Memory B cell (primary cell): ENCODE data around the gene MORN5.
A peak's percentile ranks its signal among the peaks of the same experiment; 100 is the strongest.

Experiments
- ATAC-seq: fragments of 150-1000 bp; cut with Tn5 transposase; 2 replicates; pipeline ENCODE4 v1.10.0; 2021; ENCODE audit warnings: low read depth, mild to moderate bottlenecking, moderate library complexity
- DNase-seq, 2 donors: peaks; one replicate each; pipeline ENCODE4 v3.0.0; 2022; ENCODE audit warnings: low spot score in 2 of 2
- H3K27ac Mint-ChIP-seq: one replicate; pipeline ENCODE4 v1.8.0; 2022; ENCODE audit warnings: mild to moderate bottlenecking, moderate library complexity, mixed read lengths
- H3K27me3 Mint-ChIP-seq: one replicate; pipeline ENCODE4 v1.8.0; 2022; ENCODE audit warnings: mixed read lengths
- H3K36me3 Mint-ChIP-seq: one replicate; pipeline ENCODE4 v1.8.0; 2022; ENCODE audit warnings: mild to moderate bottlenecking, mixed read lengths
- H3K4me1 Mint-ChIP-seq: one replicate; pipeline ENCODE4 v1.8.0; 2022; ENCODE audit warnings: mixed read lengths
- H3K4me3 Mint-ChIP-seq: one replicate; pipeline ENCODE4 v1.8.0; 2022; ENCODE audit warnings: mild to moderate bottlenecking, moderate library complexity, mixed read lengths
- H3K9me3 Mint-ChIP-seq: one replicate; pipeline ENCODE4 v1.8.0; 2022; ENCODE audit warnings: mixed read lengths

The MORN5 gene

DNA sequence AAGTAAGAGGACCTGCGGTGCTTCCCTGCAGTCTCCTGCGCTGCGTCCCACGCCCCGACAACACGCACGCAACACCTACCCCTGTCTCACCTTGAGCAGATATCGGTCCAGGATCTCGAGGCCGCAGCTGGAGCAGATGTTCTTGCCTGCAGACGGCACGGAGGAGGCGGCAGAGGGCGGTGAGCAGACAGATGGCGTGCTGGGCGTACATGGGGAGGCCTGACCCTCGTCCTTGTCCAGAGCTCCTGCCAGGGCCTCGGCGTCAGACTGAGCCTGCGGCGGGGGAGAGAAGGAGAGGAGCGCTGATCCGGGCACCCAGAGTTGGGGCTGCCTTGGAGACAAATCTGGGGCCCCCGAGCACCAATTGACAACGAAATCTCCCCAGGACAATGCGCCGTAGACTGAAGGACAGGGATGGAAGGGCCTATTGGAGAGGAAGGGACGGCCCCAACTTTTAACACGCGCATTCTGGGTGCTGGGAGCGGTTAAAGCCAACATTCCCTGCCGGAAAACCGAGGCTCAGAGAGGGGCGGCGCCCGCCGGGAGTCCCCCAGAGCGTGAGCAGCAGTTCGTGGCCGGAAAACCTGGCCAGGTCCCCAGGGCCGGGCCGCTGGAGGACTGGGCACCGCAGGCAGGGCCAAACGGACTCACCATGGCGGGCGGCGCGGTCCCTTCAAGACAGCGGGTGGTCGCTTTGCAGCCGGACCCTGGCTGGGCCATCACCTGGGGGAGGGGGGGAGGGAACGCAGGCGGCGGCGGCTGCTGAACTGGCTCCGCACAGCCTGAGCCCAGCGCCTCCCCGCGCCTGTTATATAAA lies 67.3 kb downstream of the MORN5 start:
- no peak overlapping the region for H3K27ac Mint-ChIP-seq
- DNase-seq (no peak), ATAC-seq (no peak)
- H3K27me3 Mint-ChIP-seq: peaks cover 27% of the 10 kb centered on the region
- no peaks in the 10 kb centered on the region for H3K36me3 Mint-ChIP-seq
- H3K4me3 Mint-ChIP-seq: no peak overlapping the region
- peaks cover 3% of the 10 kb centered on the region for H3K4me1 Mint-ChIP-seq
- no peaks in the 10 kb centered on the region for H3K9me3 Mint-ChIP-seq

DNA sequence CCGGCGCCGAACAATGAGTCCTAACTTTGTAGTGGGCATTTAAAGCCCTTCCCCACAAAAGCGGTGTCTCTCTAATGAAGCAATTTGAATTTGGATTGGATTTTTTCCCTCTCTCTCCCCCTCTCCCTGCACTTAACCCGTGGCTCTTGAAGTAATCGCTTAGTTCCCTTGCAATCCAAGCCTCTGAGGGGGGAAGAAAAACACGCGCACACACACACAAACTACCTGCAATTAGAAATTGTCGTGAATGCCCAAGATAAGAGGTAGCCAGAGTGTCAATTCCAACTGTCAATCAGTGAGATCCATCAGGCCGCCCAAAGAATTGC lies 67.8 kb downstream of the MORN5 start:
- Mint-ChIP-seq H3K4me3 (peak overlapping the region; percentile 39), H3K9me3 (no peaks in the 10 kb centered on the region), H3K27ac (no peak overlapping the region), H3K27me3 (peaks cover 25% of the 10 kb centered on the region), H3K36me3 (no peaks in the 10 kb centered on the region), H3K4me1 (peaks cover 3% of the 10 kb centered on the region)
- no peak for DNase-seq
- no peak for ATAC-seq

DNA sequence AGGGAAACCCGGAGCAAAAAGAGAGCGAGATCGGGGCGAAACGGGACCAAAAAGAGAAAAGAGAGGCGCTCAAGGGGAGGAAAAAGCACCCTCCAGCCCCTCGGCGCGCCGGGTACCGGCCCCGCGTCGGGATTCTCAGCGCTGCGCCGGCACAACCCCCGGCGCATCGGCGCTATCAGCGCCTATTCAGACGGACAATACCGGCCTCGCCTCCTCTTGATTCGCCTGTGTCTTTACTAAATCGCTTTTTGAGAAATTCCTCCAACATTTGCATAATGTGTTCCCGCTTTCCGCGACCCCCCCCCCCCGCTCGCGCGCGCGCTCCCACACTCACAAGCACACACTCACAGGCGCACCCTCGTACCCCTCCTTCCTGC lies 68.5 kb downstream of the MORN5 start:
- Mint-ChIP-seq H3K27me3 (peaks cover 20% of the 10 kb centered on the region), H3K4me3 (peak overlapping the region; percentile 77), H3K4me1 (no peaks in the 10 kb centered on the region), H3K36me3 (no peaks in the 10 kb centered on the region), H3K9me3 (no peaks in the 10 kb centered on the region), H3K27ac (no peak overlapping the region)
- DNase-seq (no peak), ATAC-seq (peak; percentile 10)

DNA sequence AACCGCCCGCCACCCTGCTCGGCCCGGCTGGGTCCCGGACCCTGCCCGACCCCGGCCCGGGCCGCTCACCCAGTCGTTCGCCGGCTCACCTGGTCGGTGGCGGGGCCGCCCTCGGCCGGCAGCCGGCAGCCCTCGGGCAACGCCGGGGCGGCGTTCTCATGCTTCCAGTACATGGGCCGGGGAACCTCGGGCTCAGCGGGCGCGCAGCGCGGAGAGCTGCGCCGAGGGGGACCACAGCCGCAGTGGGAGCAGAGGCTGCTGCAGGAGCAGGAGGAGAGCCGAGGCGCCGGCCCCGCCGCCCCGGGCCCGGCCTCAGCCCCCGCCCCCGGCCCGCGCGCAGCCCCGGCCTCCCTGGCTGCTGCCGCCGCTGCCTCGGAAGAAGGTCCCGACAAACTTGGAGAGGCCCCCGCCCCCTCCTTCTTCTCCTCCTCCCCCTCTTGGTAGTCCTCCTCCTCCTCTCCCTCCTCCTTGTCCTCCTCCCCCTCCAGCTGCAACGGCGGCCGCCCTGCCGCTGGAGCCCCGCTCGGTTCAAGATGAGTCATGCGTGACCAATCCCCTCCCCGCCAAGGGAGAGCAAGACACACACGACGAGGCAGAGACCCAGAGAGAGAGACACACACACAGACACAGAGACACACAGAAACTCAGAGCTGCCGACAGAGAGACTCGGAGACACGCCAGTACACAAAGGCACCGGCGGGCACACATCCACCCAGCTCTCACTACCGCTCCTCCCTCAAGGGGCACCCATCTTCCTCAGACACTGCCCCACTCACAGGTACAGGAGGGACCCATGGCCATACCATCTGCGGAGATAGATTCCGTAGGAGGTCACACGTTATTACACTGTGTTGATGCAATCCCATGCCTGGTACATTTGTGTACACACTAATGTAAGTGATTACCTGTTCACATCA lies 69.1 kb downstream of the MORN5 start, which contains the start of gene LHX6:
LHX6 (minus strand) TSS at position 390 of the 917 bp plus-strand sequence; CDS start at position 173, 217 bp downstream.
- no peaks in the 10 kb centered on the region for H3K4me1 Mint-ChIP-seq
- no peak for DNase-seq

DNA sequence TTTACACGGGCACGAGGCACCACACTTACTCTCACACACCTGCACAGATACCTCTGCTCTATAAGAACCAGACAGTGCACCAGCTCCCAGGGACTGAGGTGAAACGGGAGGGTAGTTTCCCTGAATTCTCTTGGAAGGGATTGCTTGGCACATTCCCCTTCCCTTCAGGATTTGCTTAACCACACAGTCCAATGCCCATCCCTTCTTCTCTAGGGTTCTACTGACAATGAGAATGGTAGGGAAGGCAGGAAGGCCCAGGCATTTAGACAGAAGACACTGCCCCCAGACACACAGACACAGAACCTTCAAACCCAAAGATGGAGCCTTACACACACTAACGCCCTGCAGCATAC lies 69.8 kb downstream of the MORN5 start:
- no peak for DNase-seq
- no peaks in the 10 kb centered on the region for H3K36me3 Mint-ChIP-seq
- no peaks in the 10 kb centered on the region for H3K4me1 Mint-ChIP-seq
- H3K9me3 Mint-ChIP-seq: no peaks in the 10 kb centered on the region
- peaks cover 14% of the 10 kb centered on the region for H3K27me3 Mint-ChIP-seq
- no peak overlapping the region for H3K27ac Mint-ChIP-seq
- H3K4me3 Mint-ChIP-seq: no peak overlapping the region
- no peak for ATAC-seq

More for the DNA sequence above, 69.1 kb downstream of the MORN5 start, which contains the start of gene LHX6:
- Mint-ChIP-seq H3K27me3 (peaks cover 17% of the 10 kb centered on the region), H3K9me3 (no peaks in the 10 kb centered on the region), H3K36me3 (no peaks in the 10 kb centered on the region), H3K4me3 (peak within 1 kb of the TSS; percentile 77), H3K27ac (no peak within 1 kb of the TSS)
- ATAC-seq: peak; percentile 42

DNA sequence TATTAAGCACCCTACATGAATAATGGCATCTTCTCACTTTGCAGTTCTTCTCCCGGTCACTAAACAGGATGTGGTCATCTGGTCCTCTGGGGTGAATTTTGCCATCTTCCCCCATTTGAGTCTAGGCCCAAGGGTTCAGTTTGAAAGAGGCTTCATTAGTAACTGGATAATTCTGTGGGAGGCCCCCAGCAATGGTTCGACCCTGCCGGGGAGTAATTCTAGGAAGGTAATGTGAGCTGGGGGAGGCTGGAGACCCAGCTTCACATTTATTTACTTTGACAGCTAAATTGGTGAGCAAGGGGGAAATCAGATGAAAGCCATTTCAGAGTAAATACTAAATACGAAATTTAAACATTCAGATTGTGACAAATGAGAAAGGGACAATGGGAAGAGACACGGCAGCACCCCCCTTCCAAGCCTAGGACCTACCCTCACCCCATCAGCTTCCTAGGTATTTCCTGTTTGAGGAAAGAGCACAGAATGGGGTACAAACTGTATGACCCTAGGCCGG lies 73.1 kb downstream of the MORN5 start:
- DNase-seq: no peak
- H3K36me3 Mint-ChIP-seq: no peaks in the 10 kb centered on the region
- no peak overlapping the region for H3K4me3 Mint-ChIP-seq
- no peaks in the 10 kb centered on the region for H3K27me3 Mint-ChIP-seq
- ATAC-seq: no peak
- no peaks in the 10 kb centered on the region for H3K4me1 Mint-ChIP-seq
- H3K9me3 Mint-ChIP-seq: no peaks in the 10 kb centered on the region
- no peak overlapping the region for H3K27ac Mint-ChIP-seq

DNA sequence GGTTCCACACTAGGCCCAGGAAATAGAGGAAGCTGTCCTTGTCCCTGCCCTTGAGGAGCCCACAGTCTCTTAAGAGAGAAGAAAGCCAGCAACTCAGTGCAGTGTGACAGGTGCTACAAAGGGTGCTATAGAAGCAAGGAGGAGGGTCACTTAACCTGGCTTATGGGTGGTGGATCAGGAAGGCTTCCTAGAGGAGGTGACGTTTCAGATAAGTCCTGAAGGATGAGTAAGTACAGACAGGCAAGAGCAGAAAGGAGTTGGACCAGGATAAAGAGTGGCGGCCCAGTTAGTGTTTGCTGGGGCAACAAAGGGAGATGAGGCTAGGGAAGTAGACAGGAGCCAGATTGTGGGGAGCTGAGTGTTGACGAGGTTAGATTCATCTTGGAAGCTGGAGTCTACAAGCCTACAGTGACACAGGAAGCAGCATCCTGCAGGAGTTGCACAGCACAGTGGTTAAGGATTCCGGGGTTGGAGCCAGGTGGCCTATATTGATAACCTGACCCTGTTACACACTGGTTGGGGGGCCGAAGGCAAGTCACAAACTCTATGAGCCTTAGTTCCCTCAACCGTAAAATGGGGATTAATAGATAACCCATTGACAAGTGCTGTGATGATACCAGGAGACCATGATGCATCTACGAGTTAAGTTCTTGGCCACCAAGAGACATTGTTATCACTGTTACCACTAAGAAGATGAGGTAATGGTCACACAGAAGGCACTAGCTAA lies 74.5 kb downstream of the MORN5 start:
- no peaks in the 10 kb centered on the region for H3K9me3 Mint-ChIP-seq
- H3K4me3 Mint-ChIP-seq: no peak overlapping the region
- H3K27me3 Mint-ChIP-seq: no peaks in the 10 kb centered on the region
- ATAC-seq (no peak), DNase-seq (no peak)
- H3K27ac Mint-ChIP-seq: no peak overlapping the region
- no peaks in the 10 kb centered on the region for H3K4me1 Mint-ChIP-seq
- H3K36me3 Mint-ChIP-seq: peaks cover 2% of the 10 kb centered on the region

DNA sequence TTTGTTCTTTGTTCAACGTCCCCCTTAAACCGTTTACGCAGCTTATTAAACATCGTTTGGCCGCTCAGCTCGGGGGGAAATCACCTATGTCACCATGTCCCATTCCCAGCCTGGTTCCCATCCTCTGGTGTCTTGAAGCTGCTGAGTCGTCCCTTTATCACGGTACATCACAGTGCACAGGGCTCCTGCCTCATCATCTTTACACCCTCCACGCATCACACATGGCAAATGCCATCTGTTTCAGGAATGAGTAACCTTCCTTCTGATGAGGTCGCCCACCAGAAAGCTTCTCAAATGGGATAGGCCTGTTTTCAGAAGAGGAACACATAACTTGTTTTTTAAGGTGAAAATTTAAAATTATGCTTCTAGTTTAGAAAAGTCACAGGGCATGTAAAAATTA lies 77.0 kb downstream of the MORN5 start:
- DNase-seq (no peak), ATAC-seq (no peak)
- no peak overlapping the region for H3K4me3 Mint-ChIP-seq
- H3K36me3 Mint-ChIP-seq: peaks cover 11% of the 10 kb centered on the region
- H3K27me3 Mint-ChIP-seq: no peaks in the 10 kb centered on the region
- H3K27ac Mint-ChIP-seq: no peak overlapping the region
- H3K9me3 Mint-ChIP-seq: no peaks in the 10 kb centered on the region
- H3K4me1 Mint-ChIP-seq: no peaks in the 10 kb centered on the region

DNA sequence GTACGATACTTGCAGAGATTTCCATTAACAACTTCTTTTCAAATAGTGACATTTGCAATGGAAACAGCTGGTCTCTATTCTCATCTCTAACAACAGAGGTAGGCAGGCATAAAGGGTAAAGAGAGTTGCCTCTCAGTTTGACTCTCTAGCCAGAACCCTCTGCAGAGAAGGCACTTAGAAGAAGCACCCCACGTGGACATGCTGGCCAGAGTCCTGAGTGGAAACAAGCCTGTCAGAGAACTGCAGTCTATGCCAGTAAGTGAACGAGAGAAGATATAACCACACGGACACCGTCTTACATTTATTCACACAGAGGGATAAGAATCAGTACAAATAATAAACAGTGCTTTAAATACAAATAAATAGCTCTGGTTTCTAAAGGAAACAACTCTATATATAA lies 80.0 kb downstream of the MORN5 start:
- DNase-seq (no peak), ATAC-seq (no peak)
- H3K27ac Mint-ChIP-seq: no peak overlapping the region
- no peaks in the 10 kb centered on the region for H3K27me3 Mint-ChIP-seq
- no peak overlapping the region for H3K4me3 Mint-ChIP-seq
- H3K36me3 Mint-ChIP-seq: peaks cover 24% of the 10 kb centered on the region
- no peaks in the 10 kb centered on the region for H3K4me1 Mint-ChIP-seq
- no peaks in the 10 kb centered on the region for H3K9me3 Mint-ChIP-seq

DNA sequence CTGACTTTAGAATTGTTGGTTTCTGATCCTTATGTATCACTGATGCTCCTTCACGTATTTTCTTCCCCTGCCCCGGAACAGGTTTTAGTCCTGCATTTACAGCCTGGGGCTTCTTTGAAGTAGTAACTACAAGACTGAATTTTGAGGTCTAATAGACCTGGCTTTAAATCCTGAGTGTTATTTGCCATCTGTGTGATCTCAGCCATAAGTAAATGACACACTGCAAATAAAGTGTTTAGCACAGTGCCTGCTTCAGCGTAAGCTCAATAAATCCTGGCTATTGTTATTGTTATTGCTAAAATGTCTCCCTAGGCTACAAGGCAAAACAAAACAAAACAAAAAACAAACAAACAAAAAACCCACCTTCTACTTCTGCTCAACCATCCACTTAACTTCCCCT lies 84.6 kb downstream of the MORN5 start:
- DNase-seq (no peak), ATAC-seq (no peak)
- H3K4me3 Mint-ChIP-seq: no peak overlapping the region
- H3K27me3 Mint-ChIP-seq: no peaks in the 10 kb centered on the region
- peak overlapping the region; percentile 4 for H3K27ac Mint-ChIP-seq
- no peaks in the 10 kb centered on the region for H3K4me1 Mint-ChIP-seq
- H3K9me3 Mint-ChIP-seq: no peaks in the 10 kb centered on the region
- H3K36me3 Mint-ChIP-seq: peaks cover 40% of the 10 kb centered on the region

DNA sequence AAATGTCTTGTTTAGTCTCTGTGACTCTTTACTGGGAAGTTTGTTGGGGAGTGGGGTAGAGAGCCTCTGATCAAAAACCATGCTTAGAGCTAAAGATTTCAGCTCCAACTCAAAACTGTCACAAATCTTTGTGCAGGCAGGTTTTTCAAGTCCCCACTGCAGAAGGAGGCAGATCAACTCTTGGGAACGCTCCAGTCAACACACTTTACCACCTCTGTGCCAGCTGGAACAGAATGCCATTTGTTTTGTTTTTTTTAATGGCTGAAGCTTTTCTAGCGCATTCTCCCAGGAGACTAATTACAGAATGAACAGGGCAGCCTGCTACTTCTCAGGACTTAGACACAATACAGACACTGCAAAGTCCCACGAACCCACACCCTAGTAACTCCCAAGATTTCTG lies 87.0 kb downstream of the MORN5 start:
- no peak overlapping the region for H3K4me3 Mint-ChIP-seq
- no peaks in the 10 kb centered on the region for H3K9me3 Mint-ChIP-seq
- no peak for DNase-seq
- no peaks in the 10 kb centered on the region for H3K4me1 Mint-ChIP-seq
- no peak overlapping the region for H3K27ac Mint-ChIP-seq
- H3K36me3 Mint-ChIP-seq: peaks cover 40% of the 10 kb centered on the region
- H3K27me3 Mint-ChIP-seq: no peaks in the 10 kb centered on the region
- no peak for ATAC-seq

DNA sequence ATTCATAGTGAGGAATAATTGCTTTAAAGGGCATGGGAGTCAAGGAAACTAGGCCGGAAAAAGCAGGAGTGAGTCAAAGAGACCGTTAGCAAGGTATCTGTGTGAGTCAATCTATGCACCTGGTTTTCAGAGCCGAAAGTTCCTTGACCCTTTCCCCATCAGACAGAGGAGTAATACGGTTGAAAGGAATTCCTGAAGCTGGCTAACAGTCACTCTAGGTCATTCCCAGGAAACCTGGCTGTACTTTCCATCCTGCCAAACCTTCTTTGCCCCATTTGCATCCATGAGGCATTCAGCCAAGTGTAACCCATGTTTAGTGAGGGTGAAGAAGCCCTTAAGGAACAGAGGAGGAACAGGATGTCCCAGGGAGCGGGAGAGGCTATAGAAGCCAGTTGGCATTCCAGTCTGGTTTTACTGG lies 88.7 kb downstream of the MORN5 start:
- Mint-ChIP-seq H3K4me3 (no peak overlapping the region), H3K27ac (no peak overlapping the region), H3K27me3 (no peaks in the 10 kb centered on the region), H3K36me3 (peaks cover 44% of the 10 kb centered on the region), H3K9me3 (no peaks in the 10 kb centered on the region), H3K4me1 (no peaks in the 10 kb centered on the region)
- DNase-seq (no peak), ATAC-seq (no peak)
